OCI-LY1 (cell line): ENCODE data around the gene SERP2.

Experiments used
- H2AFZ ChIP-seq: fragments of 200-600 bp; sonication (generic), shearing (Covaris generic); 2 replicates; pipeline ENCODE4 v1.6.0; 2014; ENCODE audit warnings: antibody characterized with exemption, mild to moderate bottlenecking, low read length
- H3F3A ChIP-seq: fragments of 200-600 bp; sonication (generic), shearing (Covaris generic); 2 replicates; pipeline ENCODE4 v1.6.0; 2014; ENCODE audit warnings: mild to moderate bottlenecking, antibody characterized with exemption, low read length, moderate library complexity; ENCODE audit not compliant: insufficient read depth
- H3K27ac ChIP-seq: fragments of 200-600 bp; sonication (generic); 2 replicates; pipeline ENCODE4 v1.5.1; 2014; ENCODE audit warnings: low read length, mixed run types, mild to moderate bottlenecking, low read depth; ENCODE audit not compliant: poor library complexity, severe bottlenecking
- H3K27me3 ChIP-seq: fragments of 200-600 bp; sonication (generic); 2 replicates; pipeline ENCODE4 v1.6.0; 2014; ENCODE audit warnings: antibody characterized with exemption, mild to moderate bottlenecking, low read length, moderate library complexity; ENCODE audit not compliant: insufficient read depth
- H3K36me3 ChIP-seq: fragments of 200-600 bp; sonication (generic); 2 replicates; pipeline ENCODE4 v1.6.1; 2014; ENCODE audit warnings: mild to moderate bottlenecking, antibody characterized with exemption, low read length, moderate library complexity, mixed read lengths; ENCODE audit not compliant: insufficient read depth
- H3K4me1 ChIP-seq: fragments of 200-600 bp; sonication (generic); 2 replicates; pipeline ENCODE4 v1.5.1; 2014; ENCODE audit warnings: mild to moderate bottlenecking, low read length, moderate library complexity; ENCODE audit not compliant: insufficient read depth, severe bottlenecking
- H3K4me2 ChIP-seq: fragments of 200-600 bp; sonication (generic), shearing (Covaris generic); 2 replicates; pipeline ENCODE4 v1.6.1; 2014; ENCODE audit warnings: low read length
- H3K4me3 ChIP-seq: fragments of 200-600 bp; sonication (generic); 2 replicates; pipeline ENCODE4 v1.5.1; 2014; ENCODE audit warnings: low read length, low read depth, mild to moderate bottlenecking, mixed read lengths; ENCODE audit not compliant: poor library complexity, severe bottlenecking
- H3K79me2 ChIP-seq: fragments of 200-600 bp; shearing (Covaris generic); 2 replicates; pipeline ENCODE4 v1.6.1; 2016; ENCODE audit warnings: mixed run types, low read length, mixed read lengths; ENCODE audit not compliant: insufficient read depth
- H3K9ac ChIP-seq: fragments of 200-600 bp; sonication (generic), shearing (Covaris generic); 2 replicates; pipeline ENCODE4 v1.6.1; 2014; ENCODE audit warnings: mild to moderate bottlenecking, low read length, mixed read lengths
- H3K9me2 ChIP-seq: fragments of 200-600 bp; sonication (generic), shearing (Covaris generic); 2 replicates; pipeline ENCODE4 v1.6.1; 2014; ENCODE audit warnings: low read depth, mild to moderate bottlenecking, low read length, mixed read lengths
- H3K9me3 ChIP-seq: fragments of 200-600 bp; shearing (Covaris generic); 2 replicates; pipeline ENCODE4 v1.6.1; 2014; ENCODE audit warnings: low read length, mixed read lengths
- H4K20me1 ChIP-seq: fragments of 200-600 bp; sonication (generic), shearing (Covaris generic); 2 replicates; pipeline ENCODE4 v1.6.0; 2016; ENCODE audit warnings: mild to moderate bottlenecking, low read length; ENCODE audit not compliant: insufficient read depth
- CTCF ChIP-seq: fragments of 200-600 bp; sonication (generic), shearing (Covaris generic); IDR thresholded peaks from 2 replicates; pipeline ENCODE4 v1.5.1; 2017; ENCODE audit warnings: mild to moderate bottlenecking, antibody characterized with exemption, low read length, moderate library complexity, mixed read lengths
- EZH2 ChIP-seq: fragments of 200-600 bp; sonication (generic), shearing (Covaris generic); IDR thresholded peaks from 2 replicates; pipeline ENCODE4 v1.8.0; 2017; ENCODE audit warnings: borderline replicate concordance, mixed run types, mild to moderate bottlenecking, antibody characterized with exemption, low read length, moderate library complexity, mixed read lengths

SERP2 gene

DNA sequence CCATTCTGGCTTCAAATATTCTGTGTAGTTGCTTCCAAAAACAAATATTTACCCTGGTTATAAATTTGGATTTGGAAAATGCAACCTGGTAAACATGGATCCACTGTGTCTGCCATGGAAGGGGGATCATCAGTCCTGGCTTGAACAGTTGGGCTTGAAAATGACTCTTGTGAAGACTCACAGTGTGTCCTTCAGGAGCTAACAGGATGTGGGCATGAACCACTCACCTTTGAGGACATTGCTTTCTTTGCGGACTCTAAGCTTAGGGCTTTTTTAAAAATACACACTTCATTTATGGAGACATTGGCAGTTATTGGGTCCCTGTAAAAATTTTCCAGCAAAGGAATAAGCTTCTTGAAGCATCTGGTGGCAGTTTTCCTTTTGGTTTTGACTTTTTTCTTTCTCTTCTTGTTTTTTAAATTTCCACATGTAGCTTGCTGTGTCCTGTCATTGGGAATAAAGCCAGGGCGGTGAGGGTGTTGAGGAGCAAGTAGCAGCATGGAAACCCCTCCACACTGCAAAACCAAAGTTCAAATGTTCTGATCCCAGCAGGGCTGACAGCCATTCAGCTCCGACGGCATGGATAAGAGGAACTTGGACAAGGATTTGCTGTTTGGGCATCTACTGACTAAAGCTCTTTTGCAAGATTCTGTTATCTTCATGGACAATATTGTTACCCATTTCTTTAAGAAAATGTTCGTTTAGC is 39.5 kb upstream of the SERP2 start:
- H3K79me2 ChIP-seq, result no peaks in the 10 kb centered on the region
- no peak overlapping the region for H3K4me3 ChIP-seq
- no peaks in the 10 kb centered on the region for H3K36me3 ChIP-seq
- H3K9me3 ChIP-seq, result no peaks in the 10 kb centered on the region
- H4K20me1 ChIP-seq, result no peaks in the 10 kb centered on the region
- no peaks in the 10 kb centered on the region for H3K4me1 ChIP-seq
- TF ChIP-seq EZH2, result no peak
- no peak for TF ChIP-seq CTCF
- H3F3A ChIP-seq, result no peaks in the 10 kb centered on the region
- no peak overlapping the region for H2AFZ ChIP-seq
- H3K27me3 ChIP-seq, result no peaks in the 10 kb centered on the region
- no peak overlapping the region for H3K9ac ChIP-seq
- H3K27ac ChIP-seq, result no peak overlapping the region
- H3K9me2 ChIP-seq, result no peaks in the 10 kb centered on the region
- no peak overlapping the region for H3K4me2 ChIP-seq

DNA sequence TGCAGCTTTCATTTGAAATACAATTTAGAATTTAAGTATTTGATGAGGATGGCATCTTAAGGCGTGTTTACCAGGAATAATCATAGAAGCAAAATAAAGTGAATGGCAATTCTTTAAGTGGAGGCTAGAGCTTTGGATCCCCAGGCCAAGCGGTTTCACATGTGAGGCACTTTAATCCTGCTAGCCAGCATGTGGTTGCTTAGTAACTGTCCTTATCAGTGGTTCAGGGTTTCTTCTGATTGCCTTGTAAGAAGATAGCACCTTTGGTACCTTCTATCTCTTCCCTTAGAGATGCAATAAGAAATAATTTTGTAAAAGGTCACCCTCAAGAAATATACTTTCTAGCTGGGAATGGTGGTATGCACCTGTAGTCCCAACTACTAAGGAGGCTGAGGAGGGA is 38.9 kb upstream of the SERP2 start:
- Histone ChIP-seq H3K36me3 (no peaks in the 10 kb centered on the region), H3K27ac (no peak overlapping the region), H4K20me1 (no peaks in the 10 kb centered on the region), H2AFZ (no peak overlapping the region), H3K9me3 (no peaks in the 10 kb centered on the region), H3K4me2 (no peak overlapping the region), H3K9me2 (no peaks in the 10 kb centered on the region), H3K4me3 (no peak overlapping the region), H3K79me2 (no peaks in the 10 kb centered on the region), H3F3A (no peaks in the 10 kb centered on the region), H3K27me3 (no peaks in the 10 kb centered on the region), H3K9ac (no peak overlapping the region), H3K4me1 (no peaks in the 10 kb centered on the region)
- TF ChIP-seq EZH2 (no peak), CTCF (no peak)

DNA sequence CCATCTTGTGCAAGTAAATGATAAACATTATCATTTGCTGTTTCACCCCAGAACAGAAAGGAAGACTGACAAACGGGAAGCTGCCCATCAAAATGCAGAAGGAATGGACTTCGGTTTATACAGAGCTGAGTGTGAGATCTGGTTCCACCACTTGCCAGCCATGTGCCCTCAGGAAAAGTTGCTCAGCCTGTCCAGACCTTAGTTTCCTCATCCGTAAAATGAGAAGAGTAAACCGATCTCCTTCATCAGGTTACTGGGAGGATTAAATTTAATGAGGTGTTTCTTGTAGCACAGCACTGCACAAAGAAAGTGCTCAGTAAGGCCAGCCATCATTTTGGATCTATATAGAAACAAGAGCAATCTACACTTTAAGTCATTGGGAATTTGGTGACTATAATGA is 36.7 kb upstream of the SERP2 start:
- Histone ChIP-seq H3K9ac (no peak overlapping the region), H3K4me1 (peaks cover 5% of the 10 kb centered on the region), H3K4me2 (no peak overlapping the region), H3K27me3 (peaks cover 5% of the 10 kb centered on the region; the same call in 1 of the 2 replicates), H2AFZ (no peak overlapping the region), H3F3A (no peaks in the 10 kb centered on the region), H3K4me3 (no peak overlapping the region), H4K20me1 (no peaks in the 10 kb centered on the region), H3K27ac (no peak overlapping the region), H3K36me3 (no peaks in the 10 kb centered on the region), H3K9me2 (no peaks in the 10 kb centered on the region), H3K9me3 (no peaks in the 10 kb centered on the region), H3K79me2 (no peaks in the 10 kb centered on the region)
- TF ChIP-seq CTCF (no peak), EZH2 (no peak)
